Measurements from ENCODE around the gene SAA1. TPM values are rescaled to one million over a fixed set of nuclear protein-coding genes. Genes with fewer than 3 reads are reported as not detected.
"Not testable (repeated sequence)": the region's sequence is repeated elsewhere in the genome, so short reads cannot be mapped to it uniquely, and the experiment has no call there.

The SAA1 gene
- total RNA-seq, 2 donors from 2014 or later = not detected

DNA sequence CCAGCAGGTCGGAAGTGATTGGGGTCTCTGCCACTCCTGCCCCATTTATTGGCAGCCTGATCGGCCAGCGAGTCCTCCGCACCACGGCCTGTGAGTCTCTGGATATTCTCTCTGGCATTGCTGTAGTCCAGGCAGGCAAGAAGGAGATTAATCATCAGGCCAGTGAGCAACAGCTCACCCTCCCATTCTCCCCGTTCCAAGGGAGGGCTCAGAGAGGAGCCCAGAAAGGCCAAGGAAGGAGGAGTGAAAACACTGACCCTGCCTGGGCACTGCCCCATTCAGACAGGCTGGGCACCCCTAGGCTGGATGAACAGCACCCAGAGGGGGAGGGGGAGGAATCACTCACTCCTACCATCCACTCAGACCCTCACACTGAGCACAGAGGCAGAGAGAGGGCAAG is 20.7 kb upstream of the SAA1 start:
- H3K9me3 Mint-ChIP-seq = no peaks in the 10 kb centered on the region
- peaks cover 25% of the 10 kb centered on the region for H3K4me1 Mint-ChIP-seq (ENCODE audit: low read depth)
- no peak for DNase-seq
- no peak for ATAC-seq (replicated peaks in 1 of 2)
- H3K36me3 Mint-ChIP-seq (ENCODE audit: insufficient read depth in 2 of 2) = no peaks in the 10 kb centered on the region
- H3K27ac Mint-ChIP-seq = no peak overlapping the region
- no peak overlapping the region for H3K4me3 Mint-ChIP-seq
- peaks cover 9% of the 10 kb centered on the region for H3K27me3 Mint-ChIP-seq (ENCODE audit: low read depth)

DNA sequence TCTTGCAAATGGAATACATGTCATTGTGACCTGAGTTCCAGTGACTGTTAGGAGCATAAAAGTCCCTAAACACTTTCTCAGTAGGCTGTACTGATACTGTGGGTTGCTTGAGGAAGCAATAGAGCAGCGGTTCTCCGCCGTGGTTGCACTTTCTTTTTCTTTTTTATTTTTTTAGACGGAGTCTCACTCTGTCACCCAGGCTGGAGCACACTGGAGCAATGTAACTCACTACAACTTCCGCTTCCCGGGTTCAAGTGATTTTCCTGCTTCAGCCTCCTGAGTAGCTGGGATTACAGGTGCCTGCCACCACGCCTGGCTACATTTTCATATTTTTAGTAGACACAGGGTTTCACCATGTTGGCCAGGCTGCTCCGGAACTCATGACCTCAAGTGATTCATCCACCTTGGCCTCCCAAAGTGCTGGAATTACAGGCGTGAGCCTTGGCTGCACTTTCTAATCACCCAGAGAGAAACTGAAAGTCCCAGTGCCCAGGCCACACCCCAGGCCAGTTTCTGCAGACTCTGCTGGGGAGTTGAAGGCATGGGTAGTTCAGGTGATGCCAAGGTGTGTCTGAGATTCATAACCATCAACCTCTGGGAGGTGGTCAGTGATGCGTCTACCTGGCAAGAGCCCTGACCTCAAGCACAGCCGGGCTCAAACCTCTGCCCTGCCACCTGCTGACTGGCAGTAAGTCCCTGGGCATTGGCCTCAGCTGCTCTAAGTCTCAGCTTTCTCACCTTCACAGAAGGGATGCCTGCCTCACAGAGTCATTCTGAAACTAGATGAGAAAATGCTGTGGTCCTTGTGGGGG is 19.5 kb upstream of the SAA1 start:
- Mint-ChIP-seq H3K27ac (peak overlapping the region; percentile 87), H3K4me1 (ENCODE audit: low read depth) (peaks cover 25% of the 10 kb centered on the region), H3K4me3 (peak overlapping the region; percentile 79 to 91)
- not testable (repeated sequence) for H3K36me3 Mint-ChIP-seq (ENCODE audit: insufficient read depth in 2 of 2); H3K9me3 Mint-ChIP-seq; H3K27me3 Mint-ChIP-seq (ENCODE audit: low read depth)
- peak; percentile 82 to 84 for ATAC-seq (replicated peaks in 1 of 2)
- DNase-seq = peak; percentile 33 to 59

DNA sequence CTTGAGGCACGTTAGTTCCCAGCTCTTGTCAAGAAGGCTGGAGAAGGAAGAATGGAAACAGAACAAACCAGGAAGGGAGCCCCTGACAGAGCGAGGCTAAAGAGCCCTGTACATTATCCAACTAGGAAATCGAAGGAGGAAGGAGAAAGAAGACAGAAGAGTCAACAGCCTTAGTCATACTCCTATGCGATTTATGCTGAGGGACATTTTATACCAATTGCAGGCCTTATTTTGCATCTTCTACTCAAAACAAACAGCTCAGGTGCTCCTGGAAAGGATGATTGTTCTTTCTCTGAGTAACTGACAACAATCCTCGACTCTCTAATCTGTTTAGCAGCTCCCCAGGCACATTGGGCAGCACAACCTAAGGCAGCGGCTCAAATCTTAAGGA is 18.9 kb upstream of the SAA1 start:
- H3K27me3 Mint-ChIP-seq (ENCODE audit: low read depth); DNase-seq; H3K36me3 Mint-ChIP-seq (ENCODE audit: insufficient read depth in 2 of 2); H3K9me3 Mint-ChIP-seq: not testable (repeated sequence)
- Mint-ChIP-seq H3K4me1 (ENCODE audit: low read depth) (peaks cover 25% of the 10 kb centered on the region), H3K4me3 (peak overlapping the region; percentile 79 to 91), H3K27ac (peak overlapping the region; percentile 87)
- peak; percentile 42 to 46 for ATAC-seq (replicated peaks in 1 of 2)

DNA sequence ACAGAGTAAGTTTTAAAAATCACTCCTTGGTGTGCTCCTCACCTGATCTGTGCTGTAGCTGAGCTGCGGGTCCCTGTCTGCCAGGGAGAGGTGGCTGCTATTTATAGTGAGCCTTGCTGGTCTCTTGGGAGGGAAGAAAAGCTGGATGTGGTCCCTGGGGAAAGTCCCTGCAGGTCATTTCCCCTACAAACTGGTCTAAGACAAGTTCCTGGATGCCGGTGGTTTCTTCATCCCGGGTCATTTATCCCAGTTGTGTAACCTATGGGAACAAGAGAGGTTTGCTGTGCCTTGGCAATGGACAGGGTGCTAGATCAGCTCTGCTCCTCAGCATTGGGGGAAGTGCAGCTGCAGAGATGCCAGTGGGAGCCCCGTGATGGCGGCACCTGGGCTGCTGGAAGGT is 17.5 kb upstream of the SAA1 start, which contains the start of gene SAA2:
SAA2 (minus strand) TSS at position 108 of the 400 bp plus-strand sequence. CDS start 657 bp downstream, outside the sequence.
- Mint-ChIP-seq H3K27ac (no peak within 1 kb of the TSS), H3K4me1 (ENCODE audit: low read depth) (peaks cover 25% of the 10 kb centered on the region), H3K9me3 (no peaks in the 10 kb centered on the region), H3K36me3 (ENCODE audit: insufficient read depth in 2 of 2) (no peaks in the 10 kb centered on the region), H3K4me3 (no peak within 1 kb of the TSS), H3K27me3 (ENCODE audit: low read depth) (peaks cover 5% of the 10 kb centered on the region)
- ATAC-seq (replicated peaks in 1 of 2) (no peak), DNase-seq (no peak)

DNA sequence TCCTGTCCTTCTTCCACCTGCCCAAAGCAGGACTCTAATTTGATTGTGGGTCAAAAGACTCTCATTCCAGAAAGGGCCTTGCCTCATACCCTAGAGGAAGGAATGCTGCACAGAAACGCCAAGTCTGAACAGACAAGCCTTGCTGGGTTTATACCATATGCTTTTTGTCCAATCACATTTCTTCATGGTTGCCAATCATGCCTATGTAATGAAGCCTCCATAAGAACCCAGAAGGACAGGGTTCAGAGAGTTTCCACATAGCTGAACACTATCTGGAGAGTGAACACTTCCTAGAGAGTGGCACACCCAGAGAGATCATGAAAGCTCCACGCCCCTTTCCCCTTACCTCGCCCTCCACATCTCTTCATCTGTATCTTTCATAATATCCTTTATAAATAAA is 12.8 kb upstream of the SAA1 start:
- peaks cover 8% of the 10 kb centered on the region for H3K27me3 Mint-ChIP-seq (ENCODE audit: low read depth)
- ATAC-seq (replicated peaks in 1 of 2) = no peak
- no peak overlapping the region for H3K27ac Mint-ChIP-seq
- no peak for DNase-seq
- H3K9me3 Mint-ChIP-seq = no peaks in the 10 kb centered on the region
- no peaks in the 10 kb centered on the region for H3K36me3 Mint-ChIP-seq (ENCODE audit: insufficient read depth in 2 of 2)
- no peaks in the 10 kb centered on the region for H3K4me1 Mint-ChIP-seq (ENCODE audit: low read depth)
- H3K4me3 Mint-ChIP-seq = no peak overlapping the region

DNA sequence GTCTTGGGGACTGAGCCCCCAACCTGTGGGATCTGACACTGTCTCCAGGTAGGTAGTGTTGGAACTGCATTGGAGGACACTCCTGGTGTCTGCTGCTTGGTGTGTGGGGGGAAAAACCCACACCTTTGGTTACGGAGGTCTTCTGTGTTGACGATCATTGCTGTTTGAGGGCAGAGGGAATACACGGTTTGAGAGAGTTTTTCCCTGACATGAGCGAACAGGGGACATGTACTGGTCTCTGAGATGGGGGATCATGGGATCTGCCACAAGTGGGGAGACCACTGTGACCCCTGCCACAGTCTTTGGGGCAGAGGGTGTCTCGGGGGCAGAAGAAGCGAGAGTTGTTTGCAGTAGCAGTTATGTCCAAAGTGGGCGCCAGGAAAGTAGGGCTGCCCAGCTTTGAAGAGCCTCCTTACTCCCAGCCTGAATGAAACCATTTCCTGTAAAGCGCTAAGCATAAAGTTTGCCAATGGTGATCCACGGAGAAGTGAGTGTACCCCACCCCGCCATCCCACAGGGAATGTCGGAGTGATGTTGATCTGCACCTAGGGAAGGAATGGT is 12.2 kb upstream of the SAA1 start:
- ATAC-seq (replicated peaks in 1 of 2) (no peak), DNase-seq (no peak)
- Mint-ChIP-seq H3K36me3 (ENCODE audit: insufficient read depth in 2 of 2) (no peaks in the 10 kb centered on the region), H3K9me3 (no peaks in the 10 kb centered on the region), H3K27ac (no peak overlapping the region), H3K27me3 (ENCODE audit: low read depth) (peaks cover 8% of the 10 kb centered on the region), H3K4me1 (ENCODE audit: low read depth) (no peaks in the 10 kb centered on the region), H3K4me3 (no peak overlapping the region)

DNA sequence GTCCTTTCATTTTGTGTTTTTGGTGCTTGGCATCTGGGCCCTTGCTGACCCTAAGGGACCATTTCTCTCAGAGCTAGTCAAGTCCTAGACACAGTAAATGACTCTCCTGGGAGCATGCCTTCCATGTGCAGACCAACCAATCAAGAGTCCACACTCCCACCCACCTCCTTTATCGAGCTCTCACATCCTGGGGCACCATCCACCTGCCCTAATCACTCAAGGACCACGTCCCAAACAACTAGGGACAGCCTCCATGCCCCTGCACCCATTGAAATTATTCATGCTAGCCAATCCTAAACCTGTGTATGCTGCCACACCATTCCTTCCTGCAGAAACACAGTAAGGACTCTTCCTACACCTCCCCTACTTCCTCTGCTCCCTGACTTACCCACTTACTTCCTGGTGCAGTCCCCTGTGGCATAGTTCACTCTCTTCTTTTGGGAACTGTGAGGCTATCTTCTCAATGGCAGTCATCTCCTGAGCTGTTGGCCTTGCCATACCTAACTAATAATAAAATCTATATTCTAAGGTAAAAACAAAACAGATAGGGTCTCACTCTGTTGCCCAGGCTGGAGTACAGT is 11.2 kb upstream of the SAA1 start:
- H3K27ac Mint-ChIP-seq = no peak overlapping the region
- DNase-seq (no peak), ATAC-seq (replicated peaks in 1 of 2) (no peak)
- H3K4me3 Mint-ChIP-seq = peak overlapping the region in 1 of 2 donors; percentile 47
- H3K9me3 Mint-ChIP-seq = no peaks in the 10 kb centered on the region
- H3K4me1 Mint-ChIP-seq (ENCODE audit: low read depth) = no peaks in the 10 kb centered on the region
- H3K36me3 Mint-ChIP-seq (ENCODE audit: insufficient read depth in 2 of 2) = no peaks in the 10 kb centered on the region
- peaks cover 8% of the 10 kb centered on the region for H3K27me3 Mint-ChIP-seq (ENCODE audit: low read depth)

DNA sequence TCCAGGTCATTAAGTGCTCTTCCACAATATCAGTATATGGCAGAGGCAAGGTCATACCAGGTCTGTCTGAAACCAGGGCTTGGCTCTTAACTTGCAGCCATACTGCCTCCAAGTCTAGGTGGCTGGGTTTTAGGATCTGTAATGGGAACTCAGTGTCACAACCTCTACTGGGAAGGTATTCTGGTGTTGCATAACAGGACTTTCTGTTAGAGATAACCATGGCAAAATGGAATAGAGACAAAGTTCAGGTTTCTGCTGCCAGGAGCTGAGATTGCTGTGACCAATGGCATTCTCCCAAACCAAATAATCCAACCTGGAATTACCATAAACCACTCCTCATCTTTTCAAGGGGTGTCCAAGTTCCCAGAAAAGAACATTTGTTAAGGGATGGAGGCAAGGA is 6.8 kb upstream of the SAA1 start:
- no peaks in the 10 kb centered on the region for H3K36me3 Mint-ChIP-seq (ENCODE audit: insufficient read depth in 2 of 2)
- H3K4me1 Mint-ChIP-seq (ENCODE audit: low read depth) = no peaks in the 10 kb centered on the region
- H3K27ac Mint-ChIP-seq = no peak overlapping the region

DNA sequence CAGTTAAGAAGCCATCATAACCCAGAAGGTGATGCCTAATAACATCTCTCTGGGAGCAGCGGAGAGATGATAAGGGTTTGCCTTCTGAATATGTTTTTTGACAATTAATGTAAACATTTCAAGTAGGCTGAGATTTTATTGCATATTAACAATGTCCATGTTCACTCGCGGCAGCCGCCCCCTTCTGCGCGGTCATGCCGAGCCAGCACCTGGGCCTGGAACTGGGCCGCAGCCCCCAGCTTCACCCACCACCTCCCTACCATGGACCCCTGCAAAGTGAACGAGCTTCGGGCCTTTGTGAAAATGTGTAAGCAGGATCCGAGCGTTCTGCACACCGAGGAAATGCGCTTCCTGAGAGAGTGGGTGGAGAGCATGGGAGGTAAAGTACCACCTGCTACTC is 4.3 kb upstream of the SAA1 start:
- peaks cover 9% of the 10 kb centered on the region for H3K27me3 Mint-ChIP-seq (ENCODE audit: low read depth)
- no peaks in the 10 kb centered on the region for H3K36me3 Mint-ChIP-seq (ENCODE audit: insufficient read depth in 2 of 2)
- DNase-seq (no peak), ATAC-seq (replicated peaks in 1 of 2) (no peak)
- no peaks in the 10 kb centered on the region for H3K9me3 Mint-ChIP-seq
- no peak overlapping the region for H3K4me3 Mint-ChIP-seq
- H3K27ac Mint-ChIP-seq = no peak overlapping the region
- no peaks in the 10 kb centered on the region for H3K4me1 Mint-ChIP-seq (ENCODE audit: low read depth)

More for the DNA sequence above, 6.8 kb upstream of the SAA1 start:
- no peak for DNase-seq
- no peak for ATAC-seq (replicated peaks in 1 of 2)
- Mint-ChIP-seq H3K4me3 (no peak overlapping the region), H3K27me3 (ENCODE audit: low read depth) (peaks cover 10% of the 10 kb centered on the region), H3K9me3 (no peaks in the 10 kb centered on the region)

DNA sequence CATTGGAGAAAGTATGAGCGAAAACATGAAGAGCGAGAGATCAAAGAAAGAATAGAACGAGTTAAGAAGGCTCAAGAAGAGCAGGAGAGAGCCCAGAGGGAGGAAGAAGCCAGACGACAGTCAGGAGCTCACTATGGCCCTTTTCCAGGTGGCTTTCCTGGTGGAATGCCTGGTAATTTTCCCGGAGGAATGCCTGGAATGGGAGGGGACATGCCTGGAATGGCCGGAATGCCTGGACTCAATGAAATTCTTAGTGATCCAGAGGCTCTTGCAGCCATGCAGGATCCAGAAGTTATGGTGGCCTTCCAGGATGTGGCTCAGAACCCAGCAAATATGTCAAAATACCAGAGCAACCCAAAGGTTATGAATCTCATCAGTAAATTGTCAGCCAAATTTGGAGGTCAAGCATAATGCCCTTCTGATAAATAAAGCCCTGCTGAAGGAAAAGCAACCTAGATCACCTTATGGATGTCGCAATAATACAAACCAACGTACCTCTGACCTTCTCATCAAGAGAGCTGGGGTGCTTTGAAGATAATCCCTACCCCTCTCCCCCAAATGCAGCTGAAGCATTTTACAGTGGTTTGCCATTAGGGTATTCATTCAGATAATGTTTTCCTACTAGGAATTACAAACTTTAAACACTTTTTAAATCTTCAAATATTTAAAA is 3.2 kb upstream of the SAA1 start:
- H3K4me3 Mint-ChIP-seq = not testable (repeated sequence)

DNA sequence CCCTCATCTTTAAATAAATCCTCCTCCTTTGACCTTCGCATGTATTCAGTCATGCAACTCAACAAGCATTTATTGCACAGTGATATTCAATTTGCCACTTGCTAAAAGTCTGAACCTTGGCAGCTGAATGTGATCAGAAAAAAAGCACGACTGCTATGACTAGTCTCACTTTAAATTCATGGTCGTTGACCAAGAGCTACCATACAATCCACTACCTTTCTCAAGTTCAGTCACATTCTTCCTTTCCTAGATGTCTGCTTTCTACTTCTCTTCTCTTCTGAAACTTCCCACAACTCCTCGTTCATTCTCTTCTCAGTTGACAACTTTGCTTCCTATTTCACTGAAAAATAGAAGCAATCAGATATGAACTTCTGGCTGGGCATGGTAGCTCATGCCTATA is 2.0 kb upstream of the SAA1 start:
- Mint-ChIP-seq H3K4me3 (no peak overlapping the region), H3K27me3 (ENCODE audit: low read depth) (peaks cover 9% of the 10 kb centered on the region), H3K9me3 (no peaks in the 10 kb centered on the region), H3K27ac (no peak overlapping the region), H3K4me1 (ENCODE audit: low read depth) (peaks cover 7% of the 10 kb centered on the region), H3K36me3 (ENCODE audit: insufficient read depth in 2 of 2) (no peaks in the 10 kb centered on the region)
- ATAC-seq (replicated peaks in 1 of 2) (no peak), DNase-seq (no peak)

More for the DNA sequence above, 3.2 kb upstream of the SAA1 start:
- not testable (repeated sequence) for H3K9me3 Mint-ChIP-seq; ATAC-seq (replicated peaks in 1 of 2); H3K4me1 Mint-ChIP-seq (ENCODE audit: low read depth); H3K27ac Mint-ChIP-seq; DNase-seq; H3K27me3 Mint-ChIP-seq (ENCODE audit: low read depth); H3K36me3 Mint-ChIP-seq (ENCODE audit: insufficient read depth in 2 of 2)

DNA sequence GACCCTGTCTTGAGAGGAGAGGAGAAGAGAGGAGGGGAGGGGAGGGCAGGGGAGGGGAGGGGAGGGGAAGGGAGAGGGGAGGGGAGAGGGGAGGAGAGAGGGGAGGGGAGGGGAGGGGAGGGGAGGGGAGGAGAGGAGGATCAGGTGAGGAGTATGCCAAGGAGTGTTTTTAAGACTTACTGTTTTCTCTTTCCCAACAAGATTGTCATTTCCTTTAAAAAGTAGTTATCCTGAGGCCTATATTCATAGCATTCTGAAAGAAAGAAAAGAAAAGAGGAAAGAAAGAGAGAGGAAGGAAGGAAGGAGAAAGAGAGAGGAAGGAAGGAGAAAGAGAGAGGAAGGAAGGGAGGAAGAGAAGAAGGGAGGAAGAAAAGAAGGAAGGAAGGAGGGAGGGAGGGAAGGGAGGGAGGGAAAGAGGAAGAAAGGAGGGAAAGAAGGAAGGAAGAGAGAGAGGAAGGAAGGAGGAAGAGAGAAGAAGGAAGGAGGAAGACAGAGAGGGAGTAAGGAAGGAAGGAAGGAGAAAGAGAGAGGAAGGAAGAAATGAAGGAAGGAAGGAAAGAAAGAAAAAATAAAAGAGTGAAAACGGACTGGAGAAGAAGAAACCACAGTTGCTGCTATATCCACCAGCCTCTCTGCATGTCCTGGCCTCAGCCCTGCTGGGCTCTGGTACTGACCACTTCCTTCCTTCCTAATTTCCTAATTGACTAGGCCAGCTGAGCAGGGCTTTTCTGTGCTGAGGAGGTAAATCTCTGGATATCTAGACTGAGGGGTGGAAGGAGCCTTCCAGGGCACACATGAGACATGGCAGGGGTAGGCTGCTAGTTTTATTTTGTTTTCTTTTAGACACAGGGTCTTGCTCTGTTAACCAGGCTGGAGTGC is 1.1 kb upstream of the SAA1 start:
- Mint-ChIP-seq H3K9me3 (no peaks in the 10 kb centered on the region), H3K4me1 (ENCODE audit: low read depth) (peaks cover 7% of the 10 kb centered on the region), H3K36me3 (ENCODE audit: insufficient read depth in 2 of 2) (no peaks in the 10 kb centered on the region), H3K4me3 (no peak overlapping the region), H3K27me3 (ENCODE audit: low read depth) (peaks cover 9% of the 10 kb centered on the region), H3K27ac (no peak overlapping the region)
- DNase-seq (no peak), ATAC-seq (replicated peaks in 1 of 2) (no peak)
